RKO (cell line): ENCODE results near the gene RFX8.
"Not testable (repeated sequence)": the region's sequence is repeated elsewhere in the genome, so short reads cannot be mapped to it uniquely, and the experiment has no call there.

Source experiments
- DNase-seq: peaks from one replicate; pipeline ENCODE4 v3.0.0-alpha.2; 2016; ENCODE audit warnings: low spot score

Gene RFX8

GRCh38 chr2:101440127-101440738 is 34.7 kb downstream of the RFX8 start:
- DNase-seq: no peak

DNA sequence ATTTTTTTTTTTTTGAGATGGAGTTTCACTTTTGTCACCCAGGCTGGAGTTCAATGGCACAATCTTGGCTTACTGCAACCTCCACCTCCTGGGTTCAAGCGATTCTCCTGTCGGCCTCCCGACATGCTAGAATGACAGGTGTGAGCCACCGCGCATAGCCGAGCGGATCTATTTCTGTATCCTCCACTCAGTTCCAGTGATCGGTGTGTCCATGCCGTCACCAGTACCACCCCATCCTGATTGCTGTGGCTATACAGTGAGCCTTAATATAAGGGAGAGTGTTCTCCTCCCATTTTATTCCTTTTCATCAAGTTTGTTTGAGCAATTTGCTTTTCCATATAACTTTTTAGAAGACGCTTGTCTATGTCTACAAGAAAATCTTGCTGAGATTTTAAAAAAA is 35.2 kb downstream of the RFX8 start:
- DNase-seq: no peak

DNA sequence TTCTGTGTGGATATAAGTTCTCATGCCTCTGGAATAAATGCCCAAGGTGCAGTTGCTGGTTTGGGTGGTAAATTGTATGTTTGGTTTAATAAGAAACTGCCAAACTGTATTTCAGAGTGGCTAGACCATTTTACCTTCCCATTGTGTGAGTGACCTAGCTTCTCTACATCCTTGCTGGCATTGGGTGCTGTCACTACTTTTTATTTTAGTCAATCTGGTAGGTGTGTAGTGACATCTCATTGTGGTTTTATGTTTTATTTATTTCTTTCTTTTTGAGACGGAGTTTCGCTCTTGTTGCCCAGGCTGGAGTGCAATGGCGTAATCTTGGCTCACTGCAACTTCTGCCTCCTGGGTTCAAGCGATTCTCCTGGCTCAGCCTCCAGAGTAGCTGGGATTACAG is 36.4 kb downstream of the RFX8 start:
- DNase-seq: not testable (repeated sequence)

- no peak for DNase-seq
These were observed 39.7 kb downstream of the RFX8 start for GRCh38 chr2:101435001-101435862.

- no peak for DNase-seq
These were observed 41.4 kb downstream of the RFX8 start for GRCh38 chr2:101433465-101433864.

DNA sequence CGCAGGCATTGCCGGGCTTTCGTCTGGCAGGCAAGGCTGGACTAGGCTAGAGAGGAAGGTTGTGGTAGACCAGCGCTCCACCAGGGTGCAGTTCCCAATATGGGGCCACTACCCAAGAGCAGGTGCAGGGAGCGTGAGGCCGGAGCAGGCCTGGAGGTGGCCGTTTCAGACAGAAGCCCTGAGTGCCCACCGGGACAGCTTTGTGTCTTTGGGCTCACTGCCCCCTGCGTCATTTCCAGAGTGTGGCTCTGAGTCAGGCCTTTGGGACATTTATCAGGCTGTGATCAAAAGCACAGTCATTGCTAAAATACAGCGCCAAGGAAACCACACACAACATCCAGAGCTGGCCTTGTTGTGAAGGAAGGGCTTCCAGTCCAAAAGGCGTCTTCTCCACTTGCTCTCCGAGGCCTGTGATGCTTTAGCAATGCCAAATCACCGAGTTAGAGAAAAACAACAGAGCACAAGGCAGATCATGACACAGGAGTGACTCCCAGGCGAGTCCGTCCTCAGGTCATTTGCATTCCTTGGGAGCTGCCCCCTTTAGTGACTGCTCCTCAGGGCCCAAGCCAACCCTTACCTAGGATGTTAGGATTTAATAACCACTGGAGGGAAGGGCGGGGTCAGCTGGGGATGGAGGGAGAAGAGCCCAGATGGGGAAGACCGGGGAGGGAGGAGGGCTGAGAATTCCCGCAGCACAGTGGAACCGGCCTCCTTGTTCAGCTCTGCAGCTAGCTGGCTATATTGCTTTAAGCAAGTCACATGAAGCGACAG is 42.3 kb downstream of the RFX8 start:
- no peak for DNase-seq

GRCh38 chr2:101431486-101431885 is 43.4 kb downstream of the RFX8 start:
- DNase-seq: no peak

DNA sequence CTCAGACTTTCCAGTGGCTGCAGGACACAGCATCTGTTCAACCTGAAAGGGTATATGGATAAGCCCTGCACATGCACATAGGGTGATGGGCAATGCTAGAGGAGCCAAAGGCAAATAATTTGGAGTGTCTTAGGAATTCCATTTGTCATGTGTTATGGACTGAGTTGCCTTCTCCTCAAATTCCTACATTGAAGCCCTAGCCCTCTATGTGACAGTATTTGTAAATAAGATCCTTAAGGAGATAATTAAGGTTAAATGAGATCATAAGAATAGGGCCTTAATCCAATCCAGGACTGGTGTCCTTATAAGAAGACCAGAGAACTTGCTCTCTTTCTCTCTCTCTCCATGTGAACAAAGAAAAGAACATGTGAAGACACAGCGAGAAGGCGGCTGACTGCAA is 44.8 kb downstream of the RFX8 start:
- no peak for DNase-seq

- DNase-seq: no peak
These were observed 45.5 kb downstream of the RFX8 start for GRCh38 chr2:101429453-101429852.

GRCh38 chr2:101428422-101429176 is 46.3 kb downstream of the RFX8 start:
- no peak for DNase-seq

- no peak for DNase-seq
These were observed 47.2 kb downstream of the RFX8 start for GRCh38 chr2:101427743-101428142.

DNA sequence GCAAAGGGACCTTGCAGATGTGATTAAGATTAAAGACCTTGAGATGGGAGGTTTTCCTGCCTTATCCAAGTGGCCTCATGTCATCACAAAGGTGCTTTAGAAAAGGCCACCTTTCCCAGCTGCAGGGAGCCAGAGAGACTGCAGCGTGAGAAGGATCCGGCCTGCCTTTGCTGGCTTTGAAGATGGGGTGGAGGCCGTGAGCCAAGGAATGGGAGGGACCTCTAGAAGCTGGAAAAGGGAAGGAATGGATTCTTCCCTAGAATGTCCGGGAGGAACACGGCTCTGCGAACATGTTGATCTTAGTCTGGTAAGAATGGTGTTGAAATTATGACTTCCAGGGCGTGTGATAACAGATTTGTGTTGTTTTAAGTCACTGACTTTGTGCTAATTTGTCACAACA is 47.7 kb downstream of the RFX8 start:
- DNase-seq: no peak

- no peak for DNase-seq
These were observed 48.1 kb downstream of the RFX8 start for GRCh38 chr2:101426822-101427221.

GRCh38 chr2:101420623-101421022 is 54.3 kb downstream of the RFX8 start:
- no peak for DNase-seq

GRCh38 chr2:101419096-101419663 is 55.7 kb downstream of the RFX8 start:
- DNase-seq: peak; percentile 68

GRCh38 chr2:101418460-101419095 is 56.3 kb downstream of the RFX8 start:
- no peak for DNase-seq

- DNase-seq: no peak
These were observed 58.3 kb downstream of the RFX8 start for GRCh38 chr2:101416609-101417008.

DNA sequence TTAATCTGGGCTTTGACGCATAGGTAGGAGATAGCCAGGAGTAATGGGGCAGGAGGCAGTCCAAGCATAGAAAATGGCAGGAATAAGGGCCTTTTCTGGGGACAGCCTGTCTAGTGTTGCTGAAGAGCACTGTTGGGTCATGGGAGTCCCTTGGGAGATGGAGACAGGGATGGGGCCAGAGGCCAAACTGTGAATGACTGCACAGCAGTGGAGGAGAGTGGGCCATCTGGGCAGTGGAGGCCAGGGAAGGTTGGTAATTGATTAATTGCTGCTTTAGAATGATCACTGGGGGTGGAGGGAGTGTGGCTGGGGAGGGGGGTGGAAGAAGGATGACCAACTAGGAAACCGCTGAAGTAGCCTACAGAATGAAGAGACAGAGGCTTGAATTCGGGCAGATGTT is 59.0 kb downstream of the RFX8 start:
- DNase-seq: no peak

- DNase-seq: no peak
These were observed 59.7 kb downstream of the RFX8 start for GRCh38 chr2:101415220-101415619.

GRCh38 chr2:101412092-101412694 is 62.7 kb downstream of the RFX8 start:
- no peak for DNase-seq

GRCh38 chr2:101410746-101411145 is 64.2 kb downstream of the RFX8 start:
- no peak for DNase-seq
